Erythroblast (primary cell): ENCODE results near the gene SYNDIG1L.

ENCODE experiments used
- GATA1 ChIP-seq: IDR thresholded peaks from 2 replicates; pipeline ENCODE4 v1.6.1; 2011; ENCODE audit warnings: low read depth, mild to moderate bottlenecking, control low read depth, low read length, moderate library complexity
- POLR2A ChIP-seq: IDR thresholded peaks from 2 replicates; pipeline ENCODE4 v1.6.1; 2011; ENCODE audit warnings: mild to moderate bottlenecking, low read length

GRCh38 chr14:74468513-74468912 lies 42.5 kb upstream of the SYNDIG1L start:
- TF ChIP-seq POLR2A (no peak), GATA1 (no peak)
